Testis (tissue), 2 donors: ENCODE results near the gene STRN.
"Not testable (repeated sequence)": the region's sequence is repeated elsewhere in the genome, so short reads cannot be mapped to it uniquely, and the experiment has no call there.

Experiments used
- CTCF ChIP-seq, 3 experiments: fragments of 450-650 bp in 2 of 3; fragments of 200-600 bp in 1 of 3; sonication (generic) in 1 of 3; IDR thresholded peaks; one replicate each; pipeline ENCODE4 v1.5.1; 2016 to 2019; ENCODE audit warnings: antibody characterized with exemption in 3 of 3, mild to moderate bottlenecking in 2 of 3, moderate library complexity in 1 of 3
- POLR2A ChIP-seq: fragments of 450-650 bp; IDR thresholded peaks from one replicate; pipeline ENCODE4 v1.6.1; 2017; ENCODE audit warnings: antibody characterized with exemption, mild to moderate bottlenecking, moderate library complexity

- TF ChIP-seq CTCF (IDR thresholded peaks at IDR 0.05); POLR2A: not testable (repeated sequence)
These were observed 141.7 kb downstream of the STRN start for GRCh38 chr2:36824683-36825082.
